Measurements from ENCODE around the gene KSR2. TPM values are rescaled to one million over a fixed set of nuclear protein-coding genes. Genes with fewer than 3 reads are reported as not detected.

Gene KSR2
- total RNA-seq, 2 donors from 2014 or later = 0.07 to 0.08 TPM

- no peaks in the 10 kb centered on the region for H3K36me3 ChIP-seq
- H3K27ac ChIP-seq = no peak overlapping the region
- H3K9me3 ChIP-seq = peaks cover 0 to 11% of the 10 kb centered on the region in 2 donors
- no peak overlapping the region for H3K4me3 ChIP-seq
- DNase-seq (ENCODE audit: low spot score) = no peak
- no peak for TF ChIP-seq CTCF (IDR thresholded peaks at IDR 0.05)
- no peaks in the 10 kb centered on the region for H3K4me1 ChIP-seq
- no peaks in the 10 kb centered on the region for H3K27me3 ChIP-seq
These were observed 124.5 kb downstream of the KSR2 start for GRCh38 chr12:117844114-117844830.

GRCh38 chr12:117842630-117843029 is 126.2 kb downstream of the KSR2 start:
- Histone ChIP-seq H3K36me3 (no peaks in the 10 kb centered on the region), H3K4me3 (no peak overlapping the region), H3K4me1 (no peaks in the 10 kb centered on the region), H3K9me3 (peaks cover 0 to 11% of the 10 kb centered on the region in 2 donors), H3K27me3 (no peaks in the 10 kb centered on the region), H3K27ac (no peak overlapping the region)
- no peak for DNase-seq (ENCODE audit: low spot score)
- TF ChIP-seq CTCF (IDR thresholded peaks at IDR 0.05) = no peak

GRCh38 chr12:117842220-117842619 is 126.6 kb downstream of the KSR2 start:
- DNase-seq (ENCODE audit: low spot score) = no peak
- Histone ChIP-seq H3K4me1 (no peaks in the 10 kb centered on the region), H3K27me3 (no peaks in the 10 kb centered on the region), H3K27ac (no peak overlapping the region), H3K4me3 (no peak overlapping the region), H3K36me3 (no peaks in the 10 kb centered on the region), H3K9me3 (peaks cover 0 to 11% of the 10 kb centered on the region in 2 donors)
- no peak for TF ChIP-seq CTCF (IDR thresholded peaks at IDR 0.05)

- Histone ChIP-seq H3K36me3 (no peaks in the 10 kb centered on the region), H3K27ac (no peak overlapping the region), H3K27me3 (no peaks in the 10 kb centered on the region), H3K4me1 (no peaks in the 10 kb centered on the region), H3K9me3 (no peaks in the 10 kb centered on the region), H3K4me3 (no peak overlapping the region)
- DNase-seq (ENCODE audit: low spot score) = no peak
- TF ChIP-seq CTCF (IDR thresholded peaks at IDR 0.05) = no peak
These were observed 131.1 kb downstream of the KSR2 start for GRCh38 chr12:117837737-117838050.

- no peaks in the 10 kb centered on the region for H3K9me3 ChIP-seq
- H3K27ac ChIP-seq = no peak overlapping the region
- no peaks in the 10 kb centered on the region for H3K36me3 ChIP-seq
- no peaks in the 10 kb centered on the region for H3K27me3 ChIP-seq
- TF ChIP-seq CTCF (IDR thresholded peaks at IDR 0.05) = peak; percentile 85 to 95
- DNase-seq (ENCODE audit: low spot score) = peak; percentile 82
- H3K4me3 ChIP-seq = no peak overlapping the region
- H3K4me1 ChIP-seq = no peaks in the 10 kb centered on the region
These were observed 131.6 kb downstream of the KSR2 start for GRCh38 chr12:117836999-117837736.

All from right atrium auricular region (tissue), 2 donors.